HL-60 (cell line): ENCODE results near the gene XAF1.

Source experiments
- DNase-seq, 2 experiments: peaks; one replicate each; pipeline ENCODE4 v3.0.0-alpha.2; 2010 to 2020; ENCODE audit warnings: low read depth in 1 of 2, low spot score in 1 of 2
- H3K27ac ChIP-seq: fragments of 250-450 bp; sonication (Bioruptor Pico); replicated peaks from 2 replicates; pipeline ENCODE4 v1.5.1; 2020; ENCODE audit warnings: mild to moderate bottlenecking, moderate library complexity
- H3K27me3 ChIP-seq: fragments of 250-450 bp; sonication (Bioruptor Pico); 2 replicates; pipeline ENCODE4 v1.5.1; 2021; ENCODE audit warnings: mild to moderate bottlenecking, moderate library complexity; ENCODE audit not compliant: insufficient read depth, poor library complexity, severe bottlenecking
- H3K4me3 ChIP-seq: replicated peaks from 2 replicates; pipeline ENCODE4 v1.5.1; 2011; ENCODE audit warnings: mild to moderate bottlenecking, control low read depth, low read length; ENCODE audit not compliant: insufficient read depth
- GABPA ChIP-seq: IDR thresholded peaks from 2 replicates; pipeline ENCODE4 v1.6.1; 2012; ENCODE audit warnings: low read depth
- POLR2AphosphoS5 ChIP-seq: IDR thresholded peaks from 2 replicates; pipeline ENCODE4 v1.6.1; 2012; ENCODE audit warnings: low read depth
- SPI1 ChIP-seq: IDR thresholded peaks from 2 replicates; pipeline ENCODE4 v1.6.1; 2012; ENCODE audit warnings: low read depth, mild to moderate bottlenecking, borderline replicate concordance
- TF ChIP-seq, protein P1 (sequence below): IDR thresholded peaks from one replicate; pipeline ENCODE4 v1.5.1; 2011; ENCODE audit warnings: low read length, control low read depth, inconsistent platforms; ENCODE audit not compliant: insufficient read depth
- TF ChIP-seq, protein P2 (sequence below): IDR thresholded peaks from 2 replicates; pipeline ENCODE4 v1.6.1; 2012; ENCODE audit warnings: low read depth; ENCODE audit not compliant: insufficient replicate concordance

The XAF1 gene

DNA sequence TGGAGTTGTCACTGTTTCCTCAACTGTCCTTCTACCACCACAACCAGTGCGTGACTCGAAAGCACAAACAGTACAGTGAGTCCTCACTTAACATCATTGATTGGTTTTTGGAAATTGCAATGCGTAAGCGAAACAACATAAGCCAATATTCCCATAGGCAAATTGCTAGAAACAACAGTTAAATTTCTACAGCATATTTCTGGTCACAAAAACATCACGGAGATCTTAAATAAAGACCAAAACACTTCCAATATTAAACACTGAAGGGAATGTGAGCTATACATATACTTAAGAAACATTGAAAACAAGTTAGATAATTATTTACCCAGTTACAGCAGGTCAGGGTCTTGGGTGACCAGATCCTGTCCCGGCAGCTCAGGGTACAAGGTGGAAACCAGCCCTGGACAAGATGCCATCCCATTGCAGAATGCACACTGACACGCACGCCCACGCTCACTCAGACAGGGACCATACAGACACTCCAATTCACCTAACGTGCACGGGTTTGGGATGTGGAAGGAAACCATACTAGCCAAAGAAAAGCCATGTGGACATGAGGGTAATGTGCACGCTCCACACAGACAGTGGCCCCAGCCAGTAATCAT lies 47.4 kb upstream of the XAF1 start:
- Histone ChIP-seq H3K27ac (no peak overlapping the region), H3K4me3 (no peak overlapping the region), H3K27me3 (no peaks in the 10 kb centered on the region)
- no peak for TF ChIP-seq GABPA
- no peak for TF ChIP-seq POLR2AphosphoS5
- TF ChIP-seq, protein P1, sequence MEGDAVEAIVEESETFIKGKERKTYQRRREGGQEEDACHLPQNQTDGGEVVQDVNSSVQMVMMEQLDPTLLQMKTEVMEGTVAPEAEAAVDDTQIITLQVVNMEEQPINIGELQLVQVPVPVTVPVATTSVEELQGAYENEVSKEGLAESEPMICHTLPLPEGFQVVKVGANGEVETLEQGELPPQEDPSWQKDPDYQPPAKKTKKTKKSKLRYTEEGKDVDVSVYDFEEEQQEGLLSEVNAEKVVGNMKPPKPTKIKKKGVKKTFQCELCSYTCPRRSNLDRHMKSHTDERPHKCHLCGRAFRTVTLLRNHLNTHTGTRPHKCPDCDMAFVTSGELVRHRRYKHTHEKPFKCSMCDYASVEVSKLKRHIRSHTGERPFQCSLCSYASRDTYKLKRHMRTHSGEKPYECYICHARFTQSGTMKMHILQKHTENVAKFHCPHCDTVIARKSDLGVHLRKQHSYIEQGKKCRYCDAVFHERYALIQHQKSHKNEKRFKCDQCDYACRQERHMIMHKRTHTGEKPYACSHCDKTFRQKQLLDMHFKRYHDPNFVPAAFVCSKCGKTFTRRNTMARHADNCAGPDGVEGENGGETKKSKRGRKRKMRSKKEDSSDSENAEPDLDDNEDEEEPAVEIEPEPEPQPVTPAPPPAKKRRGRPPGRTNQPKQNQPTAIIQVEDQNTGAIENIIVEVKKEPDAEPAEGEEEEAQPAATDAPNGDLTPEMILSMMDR = no peak
- no peak for TF ChIP-seq SPI1
- TF ChIP-seq, protein P2, sequence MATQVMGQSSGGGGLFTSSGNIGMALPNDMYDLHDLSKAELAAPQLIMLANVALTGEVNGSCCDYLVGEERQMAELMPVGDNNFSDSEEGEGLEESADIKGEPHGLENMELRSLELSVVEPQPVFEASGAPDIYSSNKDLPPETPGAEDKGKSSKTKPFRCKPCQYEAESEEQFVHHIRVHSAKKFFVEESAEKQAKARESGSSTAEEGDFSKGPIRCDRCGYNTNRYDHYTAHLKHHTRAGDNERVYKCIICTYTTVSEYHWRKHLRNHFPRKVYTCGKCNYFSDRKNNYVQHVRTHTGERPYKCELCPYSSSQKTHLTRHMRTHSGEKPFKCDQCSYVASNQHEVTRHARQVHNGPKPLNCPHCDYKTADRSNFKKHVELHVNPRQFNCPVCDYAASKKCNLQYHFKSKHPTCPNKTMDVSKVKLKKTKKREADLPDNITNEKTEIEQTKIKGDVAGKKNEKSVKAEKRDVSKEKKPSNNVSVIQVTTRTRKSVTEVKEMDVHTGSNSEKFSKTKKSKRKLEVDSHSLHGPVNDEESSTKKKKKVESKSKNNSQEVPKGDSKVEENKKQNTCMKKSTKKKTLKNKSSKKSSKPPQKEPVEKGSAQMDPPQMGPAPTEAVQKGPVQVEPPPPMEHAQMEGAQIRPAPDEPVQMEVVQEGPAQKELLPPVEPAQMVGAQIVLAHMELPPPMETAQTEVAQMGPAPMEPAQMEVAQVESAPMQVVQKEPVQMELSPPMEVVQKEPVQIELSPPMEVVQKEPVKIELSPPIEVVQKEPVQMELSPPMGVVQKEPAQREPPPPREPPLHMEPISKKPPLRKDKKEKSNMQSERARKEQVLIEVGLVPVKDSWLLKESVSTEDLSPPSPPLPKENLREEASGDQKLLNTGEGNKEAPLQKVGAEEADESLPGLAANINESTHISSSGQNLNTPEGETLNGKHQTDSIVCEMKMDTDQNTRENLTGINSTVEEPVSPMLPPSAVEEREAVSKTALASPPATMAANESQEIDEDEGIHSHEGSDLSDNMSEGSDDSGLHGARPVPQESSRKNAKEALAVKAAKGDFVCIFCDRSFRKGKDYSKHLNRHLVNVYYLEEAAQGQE = no peak
- no peak for DNase-seq

DNA sequence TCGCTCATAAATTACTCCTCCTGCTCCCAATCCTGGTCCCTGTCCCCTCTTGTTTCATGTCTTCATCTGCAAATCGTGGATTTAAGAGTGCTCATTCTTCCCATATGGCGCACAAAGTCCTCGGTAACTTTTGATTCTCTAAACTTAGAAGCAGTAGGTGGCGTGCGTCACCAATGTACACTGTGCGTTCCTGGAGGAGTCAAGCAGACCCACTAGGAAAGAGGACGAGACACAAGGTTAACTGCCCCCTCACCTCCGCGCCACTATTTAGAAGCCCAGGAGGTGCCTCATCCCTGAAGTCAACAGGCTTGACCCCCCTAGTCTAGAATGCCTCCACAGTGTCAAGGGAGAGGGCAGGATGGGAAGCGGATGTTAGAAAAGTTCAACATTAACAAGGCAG lies 45.5 kb upstream of the XAF1 start:
- TF ChIP-seq POLR2AphosphoS5 (no peak), GABPA (no peak), SPI1 (no peak)
- TF ChIP-seq, protein P1 = no peak
- TF ChIP-seq, protein P2 = no peak
- Histone ChIP-seq H3K27ac (no peak overlapping the region), H3K27me3 (peaks cover 2% of the 10 kb centered on the region), H3K4me3 (no peak overlapping the region)
- DNase-seq = no peak

DNA sequence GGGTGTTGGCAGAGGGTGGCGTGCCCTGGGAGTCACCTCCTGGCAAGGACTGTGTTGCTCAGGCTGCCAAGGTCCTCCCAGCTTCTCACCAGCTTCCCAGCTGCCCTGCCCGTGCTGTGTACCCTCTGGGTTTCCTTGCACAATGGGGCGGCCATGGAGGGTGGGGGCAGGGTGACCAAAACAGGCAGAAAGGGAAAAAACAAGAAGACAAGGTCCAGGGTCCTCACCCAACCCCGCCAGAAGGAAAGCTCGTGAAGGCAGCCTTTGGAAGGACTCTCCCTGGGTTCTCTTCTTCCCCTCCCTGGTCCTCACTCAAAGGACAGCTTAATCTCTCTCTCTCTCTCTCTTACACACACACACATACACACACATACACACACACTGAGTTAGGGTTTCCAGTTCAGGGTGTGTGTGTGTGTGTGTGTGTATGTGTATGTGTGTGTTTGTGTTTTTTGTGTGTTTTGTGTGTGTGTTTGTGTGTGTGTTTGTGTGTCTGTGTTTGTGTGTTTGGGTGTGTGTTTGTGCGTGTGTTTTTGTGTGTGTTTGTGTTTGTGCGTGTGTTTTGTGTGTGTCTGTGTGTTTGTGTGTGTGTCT lies 44.7 kb upstream of the XAF1 start:
- peaks cover 2% of the 10 kb centered on the region for H3K27me3 ChIP-seq
- no peak overlapping the region for H3K27ac ChIP-seq
- DNase-seq = peak in 1 of 2 experiments; percentile 5
- H3K4me3 ChIP-seq = no peak overlapping the region
- TF ChIP-seq, protein P1 = no peak
- TF ChIP-seq, protein P2 = no peak
- no peak for TF ChIP-seq POLR2AphosphoS5
- no peak for TF ChIP-seq GABPA
- no peak for TF ChIP-seq SPI1
